HuH-7 (cell line): ENCODE measurements around the gene EIF4EBP3.

Experiments used
- DNase-seq: peaks from one replicate; pipeline ENCODE4 v3.0.0; 2011; ENCODE audit warnings: low spot score

EIF4EBP3 gene

GRCh38 chr5:140557136-140557805, 9.8 kb downstream of the EIF4EBP3 start, which contains the start of gene SRA1:
SRA1 (minus strand) TSS chr5:140557473; CDS start chr5:140557452, 21 bp downstream.
- DNase-seq: peak; percentile 96

DNA sequence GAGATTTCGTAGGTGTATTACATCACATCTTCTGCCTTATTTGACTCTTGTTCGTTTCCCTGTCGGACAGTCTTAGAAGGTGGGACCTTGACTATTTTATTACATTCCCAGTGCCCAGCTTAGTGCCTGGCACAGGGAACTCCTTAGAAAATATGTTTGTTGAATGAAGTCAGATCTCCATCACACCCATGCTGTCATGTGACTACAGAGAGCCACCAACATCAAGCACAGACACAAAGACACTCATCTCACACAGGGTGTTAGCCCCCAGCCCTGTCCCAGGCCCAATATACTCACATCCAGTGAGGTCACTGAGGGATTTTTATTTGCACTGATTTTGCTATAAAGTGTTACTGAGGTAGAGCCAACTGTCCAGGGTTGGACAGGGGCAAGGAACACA, 10.5 kb downstream of the EIF4EBP3 start:
- no peak for DNase-seq

GRCh38 chr5:140558542-140558941, 11.1 kb downstream of the EIF4EBP3 start:
- DNase-seq: no peak

DNA sequence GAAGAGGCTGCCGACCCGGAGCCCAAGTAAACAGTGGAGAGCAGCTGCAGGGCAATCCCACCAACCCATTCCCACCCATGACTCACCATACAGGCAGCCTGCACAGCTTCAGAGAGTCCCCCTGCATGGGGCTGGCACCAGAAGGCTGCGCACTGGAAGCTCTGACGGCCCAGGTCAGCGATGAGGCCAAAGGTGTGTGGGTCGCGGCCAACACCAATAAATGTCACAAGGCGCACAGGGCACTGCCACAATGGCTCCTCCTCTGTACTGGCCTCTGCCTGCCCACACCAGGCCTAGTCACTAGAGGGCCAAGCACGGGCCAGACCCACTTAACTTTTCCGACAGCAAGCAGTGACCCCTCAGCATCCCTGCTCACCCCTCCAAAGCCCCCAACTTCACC, 12.8 kb downstream of the EIF4EBP3 start:
- no peak for DNase-seq

GRCh38 chr5:140561753-140562523, 14.5 kb downstream of the EIF4EBP3 start:
- DNase-seq: no peak

- DNase-seq: no peak
Measured at GRCh38 chr5:140563596-140563995, 16.1 kb downstream of the EIF4EBP3 start.

DNA sequence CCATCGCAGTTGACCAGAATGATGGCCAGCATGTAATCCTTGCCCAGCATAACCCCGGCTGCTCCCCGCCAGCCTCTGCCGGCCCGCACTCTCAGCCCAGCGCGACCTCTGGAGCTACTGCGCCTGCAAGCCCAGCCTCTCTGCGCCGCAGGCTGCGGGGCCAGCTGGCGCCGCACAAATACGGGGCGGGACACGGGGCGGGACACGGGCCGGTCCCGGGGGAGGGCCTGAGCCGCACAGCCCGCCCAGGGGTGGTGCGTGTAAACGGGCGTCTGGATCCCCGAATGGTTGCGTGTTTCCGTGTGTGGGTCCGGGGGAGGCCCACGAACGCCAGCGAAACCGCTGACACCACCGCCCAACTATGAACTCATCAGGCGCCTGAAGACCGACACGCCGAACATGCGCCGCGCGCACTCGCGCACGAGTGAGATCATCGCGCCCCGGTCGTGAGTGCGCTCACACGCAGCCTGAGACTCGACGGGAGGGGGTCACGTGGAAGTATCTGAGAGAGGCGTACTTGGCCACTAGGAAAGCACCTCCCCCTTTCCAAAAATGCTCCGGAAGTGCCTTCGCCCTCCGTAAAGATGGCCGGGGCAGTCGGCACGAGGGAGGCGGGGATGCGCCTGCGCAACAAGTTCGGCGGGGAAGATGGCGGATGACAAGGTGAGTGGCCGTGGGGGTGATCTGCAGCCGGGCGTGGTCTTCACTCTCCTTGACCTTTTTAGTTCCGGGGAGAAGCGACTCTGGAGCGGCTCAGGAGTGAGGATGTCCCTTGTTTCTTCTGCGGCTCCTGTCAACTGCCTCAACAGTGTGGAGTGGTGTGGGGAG, 16.9 kb downstream of the EIF4EBP3 start, which contains the start of the genes APBB3 and SLC35A4:
APBB3 (minus strand) TSS at position 403 of the 828 bp plus-strand sequence; CDS start at position 50, 353 bp downstream.
SLC35A4 (plus strand) TSS at position 633 of the 828 bp plus-strand sequence. CDS start 2,342 bp downstream, outside the sequence.
- DNase-seq: peak; percentile 89

DNA sequence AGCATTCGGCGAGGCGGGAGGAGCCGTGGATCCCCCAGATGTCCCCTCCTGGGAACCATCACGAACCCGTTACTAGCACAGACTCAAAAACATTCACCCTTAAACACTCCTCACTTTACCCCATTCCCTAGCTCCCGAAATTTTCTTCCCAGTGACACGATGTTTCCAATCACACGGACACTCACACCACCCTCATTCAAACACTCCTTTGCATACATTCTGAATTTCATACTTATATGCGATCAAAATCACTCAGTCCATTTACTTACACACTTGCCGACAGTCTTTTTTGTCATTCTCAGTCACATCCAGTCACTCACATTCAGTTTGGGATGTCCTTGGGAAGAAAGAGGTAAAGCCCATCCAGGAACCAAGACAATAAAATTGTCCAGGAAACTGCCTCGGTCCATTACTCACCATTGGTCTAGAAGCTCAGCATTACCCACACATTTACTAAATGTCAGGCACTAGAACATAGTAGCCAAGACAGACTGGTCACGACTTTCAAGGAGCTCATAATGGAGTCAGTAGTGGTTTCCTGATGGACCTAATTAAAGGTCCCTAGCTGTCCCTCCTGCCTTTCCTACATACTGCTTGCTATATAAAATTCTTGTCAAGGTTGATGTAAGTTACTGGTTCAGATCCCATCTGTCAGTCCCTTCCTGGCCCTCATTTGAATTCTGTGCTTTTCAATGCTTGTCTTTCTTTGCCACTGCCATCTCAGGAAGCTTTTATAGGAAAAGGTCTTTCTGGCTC, 17.7 kb downstream of the EIF4EBP3 start:
- DNase-seq: no peak

DNA sequence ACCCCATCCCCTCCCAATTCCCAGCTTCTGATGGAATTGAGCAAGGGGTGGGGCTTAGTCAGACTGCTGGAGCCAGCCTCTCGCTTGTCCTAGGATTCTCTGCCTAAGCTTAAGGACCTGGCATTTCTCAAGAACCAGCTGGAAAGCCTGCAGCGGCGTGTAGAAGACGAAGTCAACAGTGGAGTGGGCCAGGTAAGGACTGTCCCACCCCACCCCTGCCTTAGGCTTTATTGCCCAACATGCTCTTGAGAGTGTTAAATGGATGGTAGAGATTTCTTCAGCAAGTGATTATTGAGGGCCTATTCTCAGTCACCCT, 18.3 kb downstream of the EIF4EBP3 start:
- no peak for DNase-seq

- no peak for DNase-seq
Measured at GRCh38 chr5:140566665-140567064, 19.2 kb downstream of the EIF4EBP3 start.

DNA sequence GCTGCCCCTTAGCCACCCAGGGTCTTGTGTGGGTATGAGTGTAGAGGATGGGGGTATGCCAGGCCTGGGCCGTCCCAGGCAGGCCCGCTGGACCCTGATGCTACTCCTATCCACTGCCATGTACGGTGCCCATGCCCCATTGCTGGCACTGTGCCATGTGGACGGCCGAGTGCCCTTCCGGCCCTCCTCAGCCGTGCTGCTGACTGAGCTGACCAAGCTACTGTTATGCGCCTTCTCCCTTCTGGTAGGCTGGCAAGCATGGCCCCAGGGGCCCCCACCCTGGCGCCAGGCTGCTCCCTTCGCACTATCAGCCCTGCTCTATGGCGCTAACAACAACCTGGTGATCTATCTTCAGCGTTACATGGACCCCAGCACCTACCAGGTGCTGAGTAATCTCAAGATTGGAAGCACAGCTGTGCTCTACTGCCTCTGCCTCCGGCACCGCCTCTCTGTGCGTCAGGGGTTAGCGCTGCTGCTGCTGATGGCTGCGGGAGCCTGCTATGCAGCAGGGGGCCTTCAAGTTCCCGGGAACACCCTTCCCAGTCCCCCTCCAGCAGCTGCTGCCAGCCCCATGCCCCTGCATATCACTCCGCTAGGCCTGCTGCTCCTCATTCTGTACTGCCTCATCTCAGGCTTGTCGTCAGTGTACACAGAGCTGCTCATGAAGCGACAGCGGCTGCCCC, 19.8 kb downstream of the EIF4EBP3 start:
- DNase-seq: no peak

DNA sequence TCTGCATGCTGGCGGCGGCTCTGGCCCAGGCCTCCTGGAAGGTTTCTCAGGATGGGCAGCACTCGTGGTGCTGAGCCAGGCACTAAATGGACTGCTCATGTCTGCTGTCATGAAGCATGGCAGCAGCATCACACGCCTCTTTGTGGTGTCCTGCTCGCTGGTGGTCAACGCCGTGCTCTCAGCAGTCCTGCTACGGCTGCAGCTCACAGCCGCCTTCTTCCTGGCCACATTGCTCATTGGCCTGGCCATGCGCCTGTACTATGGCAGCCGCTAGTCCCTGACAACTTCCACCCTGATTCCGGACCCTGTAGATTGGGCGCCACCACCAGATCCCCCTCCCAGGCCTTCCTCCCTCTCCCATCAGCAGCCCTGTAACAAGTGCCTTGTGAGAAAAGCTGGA, 20.4 kb downstream of the EIF4EBP3 start:
- DNase-seq: no peak

- no peak for DNase-seq
Measured at GRCh38 chr5:140568443-140569063, 21.1 kb downstream of the EIF4EBP3 start.

- no peak for DNase-seq
Measured at GRCh38 chr5:140569197-140569596, 21.7 kb downstream of the EIF4EBP3 start.

- no peak for DNase-seq
Measured at GRCh38 chr5:140570058-140570457, 22.6 kb downstream of the EIF4EBP3 start.

GRCh38 chr5:140570488-140570887, 23.0 kb downstream of the EIF4EBP3 start:
- no peak for DNase-seq

DNA sequence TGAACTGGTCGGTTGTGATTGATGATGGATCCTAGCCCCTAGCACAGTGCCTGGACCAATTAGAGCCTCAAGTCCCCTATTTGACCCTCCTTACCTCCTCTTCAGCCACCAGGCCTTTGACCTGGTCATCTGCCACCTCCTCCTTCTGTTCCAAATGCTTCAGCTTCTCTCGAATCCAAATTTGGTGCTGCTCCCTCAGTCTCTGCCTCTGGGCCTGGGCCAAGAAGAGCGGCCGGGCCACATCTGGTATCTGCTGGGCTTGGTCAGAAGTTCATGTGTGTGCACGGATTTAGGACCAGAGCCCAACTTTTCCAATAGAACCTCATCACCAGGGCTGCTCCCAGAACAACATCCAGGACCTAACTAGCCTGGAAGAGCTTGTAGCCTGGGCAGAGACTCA, 23.6 kb downstream of the EIF4EBP3 start:
- no peak for DNase-seq

DNA sequence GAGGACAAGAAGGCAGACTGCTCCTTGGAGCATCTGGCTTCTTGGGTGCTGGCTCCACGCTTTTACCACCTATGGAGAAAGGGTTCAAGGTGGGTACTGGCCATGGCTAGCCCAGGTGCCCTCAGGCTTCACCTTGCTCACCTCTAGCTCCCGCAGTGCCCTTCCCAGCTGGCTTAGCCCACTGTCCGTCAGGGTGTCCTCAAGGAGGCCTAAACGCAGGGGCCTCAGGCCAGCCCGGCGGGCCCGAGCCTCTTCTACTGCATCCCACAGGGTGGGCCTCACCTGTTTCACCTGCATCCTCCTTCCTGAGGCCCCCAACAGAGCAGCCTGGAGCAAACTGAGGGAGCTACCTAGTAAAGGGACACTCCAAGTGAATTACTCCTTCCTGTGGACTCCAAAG, 26.2 kb downstream of the EIF4EBP3 start:
- no peak for DNase-seq

- DNase-seq: no peak
Measured at GRCh38 chr5:140574165-140574564, 26.7 kb downstream of the EIF4EBP3 start.

GRCh38 chr5:140575309-140575708, 27.8 kb downstream of the EIF4EBP3 start:
- DNase-seq: peak; percentile 53

DNA sequence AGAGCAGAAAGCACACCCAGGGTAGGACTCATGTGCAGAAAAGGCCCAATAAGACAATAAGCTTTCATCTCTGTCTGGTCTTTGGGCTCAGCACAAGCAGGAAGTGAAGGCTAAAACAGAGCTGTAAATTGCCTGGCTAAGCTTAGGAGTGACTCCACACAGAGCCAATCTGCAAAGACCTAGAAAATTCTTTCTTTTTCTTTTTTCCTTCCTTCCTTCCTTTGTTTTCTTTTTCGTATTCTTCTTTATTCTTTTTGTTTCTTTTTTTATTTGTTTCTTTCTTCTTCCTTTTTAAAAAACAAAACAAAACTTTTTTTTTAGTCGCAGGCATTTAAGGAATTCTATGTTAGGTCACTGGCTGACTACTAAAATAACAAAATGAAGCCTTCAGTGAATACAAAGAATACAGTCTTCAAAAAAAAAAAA, 29.3 kb downstream of the EIF4EBP3 start:
- no peak for DNase-seq
